HepG2 (cell line): ENCODE results near the gene MT1M. TPM values are rescaled to one million over a fixed set of nuclear protein-coding genes. Genes with fewer than 3 reads are reported as not detected.

ENCODE experiments used
- ATF7-NPFF ChIP-seq: sonication (generic); formaldehyde crosslinking; IDR thresholded peaks from 2 replicates; pipeline ENCODE4 v1.8.1; 2023; ENCODE audit warnings: mild to moderate bottlenecking, low read depth, missing genetic modification reagents, moderate library complexity
- CBX2 ChIP-seq, 2 experiments: fragments of 200-600 bp in 1 of 2; sonication (generic); formaldehyde crosslinking in 1 of 2; IDR thresholded peaks; 2 replicates each; pipeline versions ENCODE4 v1.7.0 to v1.8.1; 2018 to 2022; ENCODE audit warnings: low read depth in 2 of 2, low read length in 1 of 2, mild to moderate bottlenecking in 1 of 2, missing genetic modification reagents in 1 of 2
- NAIF1 ChIP-seq: sonication (generic); formaldehyde crosslinking; IDR thresholded peaks from 2 replicates; pipeline ENCODE4 v1.5.0; 2020; ENCODE audit warnings: mild to moderate bottlenecking, missing genetic modification reagents, borderline replicate concordance
- PAX8 ChIP-seq: sonication (generic); formaldehyde crosslinking; IDR thresholded peaks from 2 replicates; pipeline ENCODE4 v1.8.0; 2022; ENCODE audit warnings: mild to moderate bottlenecking, missing genetic modification reagents, borderline replicate concordance
- POLR2A ChIP-seq, 2 experiments: IDR thresholded peaks; 2 replicates each; pipeline ENCODE4 v1.6.1; 2011; ENCODE audit warnings: low read depth in 2 of 2, low read length in 2 of 2, mild to moderate bottlenecking in 1 of 2, moderate library complexity in 1 of 2; ENCODE audit not compliant: insufficient read depth in 1 of 2
- SALL1 ChIP-seq: sonication (generic); formaldehyde crosslinking; IDR thresholded peaks from 2 replicates; pipeline ENCODE4 v1.8.0; 2022; ENCODE audit warnings: mild to moderate bottlenecking, missing genetic modification reagents
- THAP9 ChIP-seq: sonication (generic); formaldehyde crosslinking; IDR thresholded peaks from 2 replicates; pipeline ENCODE4; 2020; ENCODE audit warnings: missing genetic modification reagents, mild to moderate bottlenecking, borderline replicate concordance
- ZNF446 ChIP-seq: sonication (generic); formaldehyde crosslinking; IDR thresholded peaks from 2 replicates; pipeline ENCODE4 v1.5.0; 2020; ENCODE audit warnings: mild to moderate bottlenecking, missing genetic modification reagents
- ZNF691 ChIP-seq: sonication (generic); formaldehyde crosslinking; IDR thresholded peaks from 2 replicates; pipeline ENCODE4 v1.4.0; 2020; ENCODE audit warnings: missing genetic modification reagents, low read depth, mild to moderate bottlenecking, borderline replicate concordance
- ZNF761 ChIP-seq: sonication (generic); formaldehyde crosslinking; conservative IDR thresholded peaks from 2 replicates; pipeline ENCODE4 v1.4.0; 2020; ENCODE audit warnings: mild to moderate bottlenecking, missing genetic modification reagents
- ZNF772 ChIP-seq: sonication (generic); formaldehyde crosslinking; IDR thresholded peaks from 2 replicates; pipeline ENCODE4 v1.5.0; 2020; ENCODE audit warnings: mild to moderate bottlenecking, missing genetic modification reagents
- polyA plus RNA-seq, 8 experiments: library from polyadenylated mRNA; depleted of rRNA in 3 of 8; stranded (reverse) in 7 of 8; unstranded in 1 of 8; fragments of >200 nt; fragmentation: Illumina TruSeq in 4 of 8; extraction: Trizol in 4 of 8; gene quantifications; 2 replicates each; pipeline versions ENCODE4 v1.2.1 to v1.2.3, GENCODE V29; 2011 to 2016; ENCODE audit warnings: low read depth in 4 of 8, missing spikeins in 1 of 8, mixed read lengths in 1 of 8; ENCODE audit not compliant: insufficient read depth in 1 of 8
- total RNA-seq, 5 experiments: library from RNA; depleted of rRNA; stranded (reverse); fragments of >200 nt; fragmentation: Illumina TruSeq; extraction: Trizol; gene quantifications; 2 replicates each; pipeline ENCODE4 v1.2.3, GENCODE V29; 2016; ENCODE audit warnings: low read depth in 1 of 5
- TF ChIP-seq, protein P1 (sequence below): sonication (generic); formaldehyde crosslinking; IDR thresholded peaks from 2 replicates; pipeline ENCODE4 v1.4.0; 2020; ENCODE audit warnings: mild to moderate bottlenecking, missing genetic modification reagents, borderline replicate concordance
- TF ChIP-seq, protein P2 (sequence below): sonication (generic); formaldehyde crosslinking; conservative IDR thresholded peaks from 2 replicates; pipeline ENCODE4 v1.5.0; 2020; ENCODE audit warnings: missing genetic modification reagents

MT1M gene
- total and polyA plus RNA-seq, 2 of the 13 experiments (the other 11 are each of a cell fraction or from before 2014, with no cell fraction given): 4.6 TPM; not detected in 1

- TF ChIP-seq NAIF1 (no peak), CBX2 (IDR thresholded peaks at IDR 0.05; ENCODE audit: low read depth, low read length) (no peak), CBX2 (CRISPR knock-in tag; IDR thresholded peaks at IDR 0.05; ENCODE audit: low read depth) (peak; percentile 66; the same call in 1 of the 2 replicates), ZNF761 (CRISPR knock-in tag) (0 out of 2 replicates have a peak, but pooled peaks have one; percentile 57), ZNF772 (CRISPR knock-in tag) (peak; percentile 43; the same call in 1 of the 2 replicates), ZNF446 (CRISPR knock-in tag) (no peak), PAX8 (CRISPR knock-in tag) (0 out of 2 replicates have a peak, but pooled peaks have one; percentile 72), ZNF691 (peak; percentile 72; the same call in 1 of the 2 replicates), THAP9 (CRISPR knock-in tag) (0 out of 2 replicates have a peak, but pooled peaks have one; percentile 49), ATF7-NPFF (0 out of 2 replicates have a peak, but pooled peaks have one; percentile 30), SALL1 (peak; percentile 52; the same call in 1 of the 2 replicates), POLR2A (IDR thresholded peaks at IDR 0.05; ENCODE audit: insufficient read depth in 1 of 2, low read depth in 2 of 2, low read length in 2 of 2) (peak in 1 of 2 experiments; percentile 43; a peak in 1 of 4 replicates)
- TF ChIP-seq, protein P1, sequence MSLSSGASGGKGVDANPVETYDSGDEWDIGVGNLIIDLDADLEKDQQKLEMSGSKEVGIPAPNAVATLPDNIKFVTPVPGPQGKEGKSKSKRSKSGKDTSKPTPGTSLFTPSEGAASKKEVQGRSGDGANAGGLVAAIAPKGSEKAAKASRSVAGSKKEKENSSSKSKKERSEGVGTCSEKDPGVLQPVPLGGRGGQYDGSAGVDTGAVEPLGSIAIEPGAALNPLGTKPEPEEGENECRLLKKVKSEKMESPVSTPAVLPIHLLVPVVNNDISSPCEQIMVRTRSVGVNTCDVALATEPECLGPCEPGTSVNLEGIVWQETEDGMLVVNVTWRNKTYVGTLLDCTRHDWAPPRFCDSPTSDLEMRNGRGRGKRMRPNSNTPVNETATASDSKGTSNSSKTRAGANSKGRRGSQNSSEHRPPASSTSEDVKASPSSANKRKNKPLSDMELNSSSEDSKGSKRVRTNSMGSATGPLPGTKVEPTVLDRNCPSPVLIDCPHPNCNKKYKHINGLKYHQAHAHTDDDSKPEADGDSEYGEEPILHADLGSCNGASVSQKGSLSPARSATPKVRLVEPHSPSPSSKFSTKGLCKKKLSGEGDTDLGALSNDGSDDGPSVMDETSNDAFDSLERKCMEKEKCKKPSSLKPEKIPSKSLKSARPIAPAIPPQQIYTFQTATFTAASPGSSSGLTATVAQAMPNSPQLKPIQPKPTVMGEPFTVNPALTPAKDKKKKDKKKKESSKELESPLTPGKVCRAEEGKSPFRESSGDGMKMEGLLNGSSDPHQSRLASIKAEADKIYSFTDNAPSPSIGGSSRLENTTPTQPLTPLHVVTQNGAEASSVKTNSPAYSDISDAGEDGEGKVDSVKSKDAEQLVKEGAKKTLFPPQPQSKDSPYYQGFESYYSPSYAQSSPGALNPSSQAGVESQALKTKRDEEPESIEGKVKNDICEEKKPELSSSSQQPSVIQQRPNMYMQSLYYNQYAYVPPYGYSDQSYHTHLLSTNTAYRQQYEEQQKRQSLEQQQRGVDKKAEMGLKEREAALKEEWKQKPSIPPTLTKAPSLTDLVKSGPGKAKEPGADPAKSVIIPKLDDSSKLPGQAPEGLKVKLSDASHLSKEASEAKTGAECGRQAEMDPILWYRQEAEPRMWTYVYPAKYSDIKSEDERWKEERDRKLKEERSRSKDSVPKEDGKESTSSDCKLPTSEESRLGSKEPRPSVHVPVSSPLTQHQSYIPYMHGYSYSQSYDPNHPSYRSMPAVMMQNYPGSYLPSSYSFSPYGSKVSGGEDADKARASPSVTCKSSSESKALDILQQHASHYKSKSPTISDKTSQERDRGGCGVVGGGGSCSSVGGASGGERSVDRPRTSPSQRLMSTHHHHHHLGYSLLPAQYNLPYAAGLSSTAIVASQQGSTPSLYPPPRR: 0 out of 2 replicates have a peak, but pooled peaks have one; percentile 52
- TF ChIP-seq, protein P2, sequence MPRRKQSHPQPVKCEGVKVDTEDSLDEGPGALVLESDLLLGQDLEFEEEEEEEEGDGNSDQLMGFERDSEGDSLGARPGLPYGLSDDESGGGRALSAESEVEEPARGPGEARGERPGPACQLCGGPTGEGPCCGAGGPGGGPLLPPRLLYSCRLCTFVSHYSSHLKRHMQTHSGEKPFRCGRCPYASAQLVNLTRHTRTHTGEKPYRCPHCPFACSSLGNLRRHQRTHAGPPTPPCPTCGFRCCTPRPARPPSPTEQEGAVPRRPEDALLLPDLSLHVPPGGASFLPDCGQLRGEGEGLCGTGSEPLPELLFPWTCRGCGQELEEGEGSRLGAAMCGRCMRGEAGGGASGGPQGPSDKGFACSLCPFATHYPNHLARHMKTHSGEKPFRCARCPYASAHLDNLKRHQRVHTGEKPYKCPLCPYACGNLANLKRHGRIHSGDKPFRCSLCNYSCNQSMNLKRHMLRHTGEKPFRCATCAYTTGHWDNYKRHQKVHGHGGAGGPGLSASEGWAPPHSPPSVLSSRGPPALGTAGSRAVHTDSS (CRISPR knock-in tag): no peak
These were observed 22.3 kb upstream of the MT1M start (continued) for GRCh38 chr16:56610017-56610608.
